Measurements from ENCODE around the gene IGSF22. TPM values are rescaled to one million over a fixed set of nuclear protein-coding genes. Genes with fewer than 3 reads are reported as not detected.

Gene IGSF22
- polyA plus RNA-seq, 4 donors = 0.27 to 1.3 (median 0.69) TPM

- H3K27ac ChIP-seq (ENCODE audit: low read depth in 1 of 3, low read length in 2 of 3) = no peak overlapping the region
- no peaks in the 10 kb centered on the region for H3K9me3 ChIP-seq (ENCODE audit: control insufficient read depth in 2 of 2, insufficient read depth in 1 of 2, low read depth in 1 of 2, low read length in 1 of 2)
- WGBS, 3 donors = 19 to 46% (median 24%) methylated on average over 1 of the region's 1 CpG
- peaks cover 0 to 9% (median 4%) of the 10 kb centered on the region in 3 donors for H3K4me1 ChIP-seq (ENCODE audit: control insufficient read depth in 3 of 3, insufficient read depth in 2 of 3, low read depth in 1 of 3, low read length in 2 of 3)
- FAIRE-seq (no peak), DNase-seq (peak in 1 of 2 donors; percentile 10)
- no peak overlapping the region for H3K4me3 ChIP-seq (ENCODE audit: low read depth in 1 of 3, low read length in 3 of 3)
- H3K36me3 ChIP-seq (ENCODE audit: control insufficient read depth in 3 of 3, insufficient read depth in 2 of 3, low read depth in 1 of 3, low read length in 3 of 3) = peaks cover 0 to 8% (median 0%) of the 10 kb centered on the region in 3 donors
- H3K27me3 ChIP-seq (ENCODE audit: control insufficient read depth in 3 of 3, insufficient read depth in 3 of 3, low read length in 3 of 3) = peaks cover 0 to 13% (median 0%) of the 10 kb centered on the region in 3 donors
These were observed 21.3 kb downstream of the IGSF22 start for GRCh38 chr11:18704698-18705097.

GRCh38 chr11:18704045-18704645 lies 21.8 kb downstream of the IGSF22 start:
- WGBS, 3 donors = 76 to 90% (median 85%) methylated on average over 5 of the region's 5 CpGs
- FAIRE-seq (no peak), DNase-seq (no peak)

GRCh38 chr11:18703001-18703763 lies 22.8 kb downstream of the IGSF22 start:
- DNase-seq = no peak
- FAIRE-seq = no peak
- no peak overlapping the region for H3K27ac ChIP-seq (ENCODE audit: low read depth in 1 of 3, low read length in 2 of 3)
- peaks cover 0 to 19% (median 0%) of the 10 kb centered on the region in 3 donors for H3K27me3 ChIP-seq (ENCODE audit: control insufficient read depth in 3 of 3, insufficient read depth in 3 of 3, low read length in 3 of 3)
- peaks cover 0 to 9% (median 4%) of the 10 kb centered on the region in 3 donors for H3K4me1 ChIP-seq (ENCODE audit: control insufficient read depth in 3 of 3, insufficient read depth in 2 of 3, low read depth in 1 of 3, low read length in 2 of 3)
- no peak overlapping the region for H3K4me3 ChIP-seq (ENCODE audit: low read depth in 1 of 3, low read length in 3 of 3)
- WGBS, 3 donors = 53 to 97% (median 84%) methylated on average over 2 of the region's 2 CpGs
- H3K9me3 ChIP-seq (ENCODE audit: control insufficient read depth in 2 of 2, insufficient read depth in 1 of 2, low read depth in 1 of 2, low read length in 1 of 2) = no peaks in the 10 kb centered on the region
- H3K36me3 ChIP-seq (ENCODE audit: control insufficient read depth in 3 of 3, insufficient read depth in 2 of 3, low read depth in 1 of 3, low read length in 3 of 3) = peaks cover 0 to 8% (median 0%) of the 10 kb centered on the region in 3 donors

More at GRCh38 chr11:18704045-18704645, 21.8 kb downstream of the IGSF22 start:
- Histone ChIP-seq H3K9me3 (ENCODE audit: control insufficient read depth in 2 of 2, insufficient read depth in 1 of 2, low read depth in 1 of 2, low read length in 1 of 2) (no peaks in the 10 kb centered on the region), H3K4me3 (ENCODE audit: low read depth in 1 of 3, low read length in 3 of 3) (no peak overlapping the region), H3K36me3 (ENCODE audit: control insufficient read depth in 3 of 3, insufficient read depth in 2 of 3, low read depth in 1 of 3, low read length in 3 of 3) (peaks cover 0 to 8% (median 0%) of the 10 kb centered on the region in 3 donors), H3K4me1 (ENCODE audit: control insufficient read depth in 3 of 3, insufficient read depth in 2 of 3, low read depth in 1 of 3, low read length in 2 of 3) (peaks cover 0 to 9% (median 4%) of the 10 kb centered on the region in 3 donors), H3K27ac (ENCODE audit: low read depth in 1 of 3, low read length in 2 of 3) (no peak overlapping the region), H3K27me3 (ENCODE audit: control insufficient read depth in 3 of 3, insufficient read depth in 3 of 3, low read length in 3 of 3) (peaks cover 0 to 19% (median 0%) of the 10 kb centered on the region in 3 donors)

- Histone ChIP-seq H3K36me3 (ENCODE audit: control insufficient read depth in 3 of 3, insufficient read depth in 2 of 3, low read depth in 1 of 3, low read length in 3 of 3) (peaks cover 0 to 8% (median 0%) of the 10 kb centered on the region in 3 donors), H3K4me3 (ENCODE audit: low read depth in 1 of 3, low read length in 3 of 3) (no peak overlapping the region), H3K27ac (ENCODE audit: low read depth in 1 of 3, low read length in 2 of 3) (no peak overlapping the region), H3K9me3 (ENCODE audit: control insufficient read depth in 2 of 2, insufficient read depth in 1 of 2, low read depth in 1 of 2, low read length in 1 of 2) (no peaks in the 10 kb centered on the region), H3K27me3 (ENCODE audit: control insufficient read depth in 3 of 3, insufficient read depth in 3 of 3, low read length in 3 of 3) (peaks cover 0 to 30% (median 0%) of the 10 kb centered on the region in 3 donors), H3K4me1 (ENCODE audit: control insufficient read depth in 3 of 3, insufficient read depth in 2 of 3, low read depth in 1 of 3, low read length in 2 of 3) (peaks cover 0 to 9% (median 4%) of the 10 kb centered on the region in 3 donors)
- no peak for FAIRE-seq
- DNase-seq = no peak
- 90 to 94% (median 91%) methylated on average over 17 of the region's 17 CpGs for WGBS, 3 donors
These were observed 24.3 kb downstream of the IGSF22 start for GRCh38 chr11:18701614-18702216.

DNA sequence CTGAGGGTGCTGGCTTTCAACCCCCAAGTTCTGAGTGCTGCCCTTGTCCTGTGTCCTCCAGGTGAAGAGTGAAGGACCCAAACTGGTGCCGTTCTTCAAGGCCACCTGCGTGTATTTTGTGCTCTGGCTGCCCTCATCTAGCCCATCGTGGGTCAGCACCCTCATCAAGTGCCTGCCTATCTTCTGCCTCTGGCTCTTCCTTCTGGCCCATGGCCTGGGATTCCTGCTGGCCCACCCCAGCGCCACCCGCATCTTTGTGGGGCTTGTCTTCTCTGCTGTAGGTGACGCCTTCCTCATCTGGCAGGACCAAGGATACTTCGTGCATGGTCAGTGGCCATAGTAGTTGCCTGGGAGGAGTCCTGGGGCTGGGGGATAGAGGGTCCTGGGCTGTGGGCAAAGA lies 25.1 kb downstream of the IGSF22 start:
- no peak overlapping the region for H3K27ac ChIP-seq (ENCODE audit: low read depth in 1 of 3, low read length in 2 of 3)
- H3K4me3 ChIP-seq (ENCODE audit: low read depth in 1 of 3, low read length in 3 of 3) = no peak overlapping the region
- no peaks in the 10 kb centered on the region for H3K9me3 ChIP-seq (ENCODE audit: control insufficient read depth in 2 of 2, insufficient read depth in 1 of 2, low read depth in 1 of 2, low read length in 1 of 2)
- DNase-seq (no peak), FAIRE-seq (no peak)
- H3K27me3 ChIP-seq (ENCODE audit: control insufficient read depth in 3 of 3, insufficient read depth in 3 of 3, low read length in 3 of 3) = peaks cover 0 to 30% (median 0%) of the 10 kb centered on the region in 3 donors
- H3K4me1 ChIP-seq (ENCODE audit: control insufficient read depth in 3 of 3, insufficient read depth in 2 of 3, low read depth in 1 of 3, low read length in 2 of 3) = peaks cover 0 to 9% (median 4%) of the 10 kb centered on the region in 3 donors
- WGBS, 3 donors = 81 to 91% (median 91%) methylated on average over 7 of the region's 7 CpGs
- peaks cover 0 to 8% (median 0%) of the 10 kb centered on the region in 3 donors for H3K36me3 ChIP-seq (ENCODE audit: control insufficient read depth in 3 of 3, insufficient read depth in 2 of 3, low read depth in 1 of 3, low read length in 3 of 3)

DNA sequence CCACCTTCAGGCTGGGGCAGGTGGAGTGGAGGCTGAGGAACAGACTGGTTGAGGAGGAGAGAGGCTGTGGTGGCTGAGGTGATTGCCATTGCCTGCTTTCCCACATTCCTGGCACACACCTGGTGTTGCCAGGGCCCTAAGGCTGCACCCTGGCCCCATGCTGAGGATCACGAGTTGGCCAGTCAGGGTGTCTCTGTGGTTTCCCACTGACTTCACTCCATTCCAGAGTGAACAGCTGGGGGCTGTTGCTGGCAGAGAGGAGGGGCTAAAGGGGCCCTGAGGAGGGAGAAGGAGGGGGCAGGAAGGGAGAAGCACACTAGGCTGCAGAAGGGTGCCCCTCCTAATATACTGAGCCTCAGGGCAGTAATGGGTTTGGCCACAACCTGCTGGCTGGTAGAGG lies 25.6 kb downstream of the IGSF22 start:
- Histone ChIP-seq H3K9me3 (ENCODE audit: control insufficient read depth in 2 of 2, insufficient read depth in 1 of 2, low read depth in 1 of 2, low read length in 1 of 2) (no peaks in the 10 kb centered on the region), H3K4me1 (ENCODE audit: control insufficient read depth in 3 of 3, insufficient read depth in 2 of 3, low read depth in 1 of 3, low read length in 2 of 3) (peaks cover 0 to 4% (median 2%) of the 10 kb centered on the region in 3 donors), H3K36me3 (ENCODE audit: control insufficient read depth in 3 of 3, insufficient read depth in 2 of 3, low read depth in 1 of 3, low read length in 3 of 3) (peaks cover 0 to 8% (median 0%) of the 10 kb centered on the region in 3 donors), H3K27ac (ENCODE audit: low read depth in 1 of 3, low read length in 2 of 3) (no peak overlapping the region), H3K4me3 (ENCODE audit: low read depth in 1 of 3, low read length in 3 of 3) (no peak overlapping the region), H3K27me3 (ENCODE audit: control insufficient read depth in 3 of 3, insufficient read depth in 3 of 3, low read length in 3 of 3) (peaks cover 0 to 30% (median 0%) of the 10 kb centered on the region in 3 donors)
- FAIRE-seq (no peak), DNase-seq (peak in 1 of 2 donors; percentile 10)
- 8 to 27% (median 17%) methylated on average over 1 of the region's 1 CpG for WGBS, 3 donors

DNA sequence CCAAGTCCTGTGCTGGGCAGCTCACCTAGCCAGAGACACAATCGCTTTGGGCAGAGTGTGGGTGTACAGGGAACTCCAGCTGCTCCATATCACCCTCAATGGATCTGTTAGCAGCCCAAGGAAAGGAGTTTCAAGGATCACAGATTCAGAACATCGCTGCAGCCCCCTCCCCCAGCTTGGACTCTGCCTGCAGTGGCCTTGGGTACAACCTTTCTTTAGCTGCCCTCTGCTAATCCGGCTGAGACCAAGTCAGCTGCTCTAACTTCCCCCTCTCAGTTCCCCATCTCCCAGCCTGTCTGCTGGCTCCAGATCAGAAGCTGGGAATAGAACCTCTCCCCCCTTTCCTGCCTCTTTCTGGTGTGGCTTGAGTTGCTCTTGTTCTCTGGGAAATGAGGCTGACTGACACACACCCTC lies 26.1 kb downstream of the IGSF22 start:
- H3K4me1 ChIP-seq (ENCODE audit: control insufficient read depth in 3 of 3, insufficient read depth in 2 of 3, low read depth in 1 of 3, low read length in 2 of 3) = no peaks in the 10 kb centered on the region
- H3K27ac ChIP-seq (ENCODE audit: low read depth in 1 of 3, low read length in 2 of 3) = peak overlapping the region in 1 of 3 donors; percentile 72
- DNase-seq = peak in 1 of 2 donors; percentile 9
- H3K36me3 ChIP-seq (ENCODE audit: control insufficient read depth in 3 of 3, insufficient read depth in 2 of 3, low read depth in 1 of 3, low read length in 3 of 3) = peaks cover 0 to 8% (median 0%) of the 10 kb centered on the region in 3 donors
- peaks cover 0 to 30% (median 0%) of the 10 kb centered on the region in 3 donors for H3K27me3 ChIP-seq (ENCODE audit: control insufficient read depth in 3 of 3, insufficient read depth in 3 of 3, low read length in 3 of 3)
- no peak overlapping the region for H3K4me3 ChIP-seq (ENCODE audit: low read depth in 1 of 3, low read length in 3 of 3)
- no peak for FAIRE-seq
- WGBS, 3 donors = 56 to 65% (median 56%) methylated on average over 3 of the region's 3 CpGs
- H3K9me3 ChIP-seq (ENCODE audit: control insufficient read depth in 2 of 2, insufficient read depth in 1 of 2, low read depth in 1 of 2, low read length in 1 of 2) = no peaks in the 10 kb centered on the region

- no peak for DNase-seq
- peak overlapping the region in 1 of 3 donors; percentile 72 for H3K27ac ChIP-seq (ENCODE audit: low read depth in 1 of 3, low read length in 2 of 3)
- WGBS, 3 donors = 11 to 15% (median 13%) methylated on average over 7 to 9 of the region's 9 CpGs
- no peaks in the 10 kb centered on the region for H3K4me1 ChIP-seq (ENCODE audit: control insufficient read depth in 3 of 3, insufficient read depth in 2 of 3, low read depth in 1 of 3, low read length in 2 of 3)
- peak overlapping the region; percentile 42 to 84 (median 69) for H3K4me3 ChIP-seq (ENCODE audit: low read depth in 1 of 3, low read length in 3 of 3)
- no peak for FAIRE-seq
- H3K9me3 ChIP-seq (ENCODE audit: control insufficient read depth in 2 of 2, insufficient read depth in 1 of 2, low read depth in 1 of 2, low read length in 1 of 2) = no peaks in the 10 kb centered on the region
- H3K36me3 ChIP-seq (ENCODE audit: control insufficient read depth in 3 of 3, insufficient read depth in 2 of 3, low read depth in 1 of 3, low read length in 3 of 3) = peaks cover 0 to 8% (median 0%) of the 10 kb centered on the region in 3 donors
- peaks cover 0 to 30% (median 0%) of the 10 kb centered on the region in 3 donors for H3K27me3 ChIP-seq (ENCODE audit: control insufficient read depth in 3 of 3, insufficient read depth in 3 of 3, low read length in 3 of 3)
These were observed 26.8 kb downstream of the IGSF22 start for GRCh38 chr11:18699269-18699596.

Measured in small intestine (tissue), 7 donors.